Measurements from ENCODE around the gene RRP8.

- TF ChIP-seq CTCF (IDR thresholded peaks at IDR 0.05) = no peak
- no peak for TF ChIP-seq EZH2 (IDR thresholded peaks at IDR 0.05; ENCODE audit: borderline replicate concordance, insufficient read depth, low read depth, low read length, poor library complexity, severe bottlenecking)
Measured at GRCh38 chr11:6630632-6631291, 27.3 kb upstream of the RRP8 start.

Measured in B cell (primary cell).